ENCODE measurements around the gene MAML2. TPM values are rescaled to one million over a fixed set of nuclear protein-coding genes. Genes with fewer than 3 reads are reported as not detected.

Gene MAML2
- total RNA-seq, 1 donor, result 20.1 TPM

DNA sequence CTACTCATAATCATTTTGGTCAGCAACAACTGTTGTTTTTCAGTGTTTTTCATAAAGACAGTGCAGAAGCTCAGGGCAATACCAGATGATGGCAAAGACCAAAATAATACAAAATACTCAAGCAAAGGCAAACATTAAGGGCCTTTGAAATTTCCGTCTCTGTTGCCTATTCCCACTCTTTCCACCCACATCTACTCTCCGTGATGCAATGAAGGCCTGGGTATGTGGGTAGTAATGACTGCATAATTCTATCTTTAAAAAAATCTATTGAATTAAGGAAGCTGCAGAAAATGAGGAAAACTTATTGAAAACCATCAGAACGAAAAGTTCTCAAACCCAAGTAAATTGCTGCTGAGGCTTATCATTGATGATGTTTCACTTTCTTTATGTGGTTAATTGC, 203.3 kb downstream of the MAML2 start:
- TF ChIP-seq, protein P1, sequence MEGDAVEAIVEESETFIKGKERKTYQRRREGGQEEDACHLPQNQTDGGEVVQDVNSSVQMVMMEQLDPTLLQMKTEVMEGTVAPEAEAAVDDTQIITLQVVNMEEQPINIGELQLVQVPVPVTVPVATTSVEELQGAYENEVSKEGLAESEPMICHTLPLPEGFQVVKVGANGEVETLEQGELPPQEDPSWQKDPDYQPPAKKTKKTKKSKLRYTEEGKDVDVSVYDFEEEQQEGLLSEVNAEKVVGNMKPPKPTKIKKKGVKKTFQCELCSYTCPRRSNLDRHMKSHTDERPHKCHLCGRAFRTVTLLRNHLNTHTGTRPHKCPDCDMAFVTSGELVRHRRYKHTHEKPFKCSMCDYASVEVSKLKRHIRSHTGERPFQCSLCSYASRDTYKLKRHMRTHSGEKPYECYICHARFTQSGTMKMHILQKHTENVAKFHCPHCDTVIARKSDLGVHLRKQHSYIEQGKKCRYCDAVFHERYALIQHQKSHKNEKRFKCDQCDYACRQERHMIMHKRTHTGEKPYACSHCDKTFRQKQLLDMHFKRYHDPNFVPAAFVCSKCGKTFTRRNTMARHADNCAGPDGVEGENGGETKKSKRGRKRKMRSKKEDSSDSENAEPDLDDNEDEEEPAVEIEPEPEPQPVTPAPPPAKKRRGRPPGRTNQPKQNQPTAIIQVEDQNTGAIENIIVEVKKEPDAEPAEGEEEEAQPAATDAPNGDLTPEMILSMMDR (IDR thresholded peaks at IDR 0.05; ENCODE audit: insufficient read depth, low read length), result no peak
- no peak for DNase-seq (ENCODE audit: low read depth)
- H3K4me3 ChIP-seq (ENCODE audit: low read depth, low read length), result no peak overlapping the region

DNA sequence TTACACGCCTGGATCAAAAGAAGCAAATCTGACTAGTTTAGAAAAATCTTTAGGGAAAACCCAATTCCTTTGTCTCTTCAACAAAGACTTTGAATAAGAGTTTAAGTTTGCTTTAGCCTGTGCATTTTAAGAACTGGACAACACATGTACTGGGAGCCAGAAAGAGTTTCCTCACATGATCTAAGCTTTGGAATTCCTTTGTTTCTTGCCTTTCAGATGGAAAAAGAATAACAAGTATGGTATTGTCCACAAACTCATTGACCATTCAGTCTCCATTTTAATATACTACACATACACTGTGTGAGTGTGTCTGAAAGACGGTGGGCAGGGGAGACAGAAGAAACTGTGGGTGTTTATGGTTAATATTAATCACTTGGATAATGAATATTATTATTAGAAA, 205.6 kb downstream of the MAML2 start:
- TF ChIP-seq, protein P1 (IDR thresholded peaks at IDR 0.05; ENCODE audit: insufficient read depth, low read length), result no peak
- no peak overlapping the region for H3K4me3 ChIP-seq (ENCODE audit: low read depth, low read length)
- DNase-seq (ENCODE audit: low read depth), result peak; percentile 38

DNA sequence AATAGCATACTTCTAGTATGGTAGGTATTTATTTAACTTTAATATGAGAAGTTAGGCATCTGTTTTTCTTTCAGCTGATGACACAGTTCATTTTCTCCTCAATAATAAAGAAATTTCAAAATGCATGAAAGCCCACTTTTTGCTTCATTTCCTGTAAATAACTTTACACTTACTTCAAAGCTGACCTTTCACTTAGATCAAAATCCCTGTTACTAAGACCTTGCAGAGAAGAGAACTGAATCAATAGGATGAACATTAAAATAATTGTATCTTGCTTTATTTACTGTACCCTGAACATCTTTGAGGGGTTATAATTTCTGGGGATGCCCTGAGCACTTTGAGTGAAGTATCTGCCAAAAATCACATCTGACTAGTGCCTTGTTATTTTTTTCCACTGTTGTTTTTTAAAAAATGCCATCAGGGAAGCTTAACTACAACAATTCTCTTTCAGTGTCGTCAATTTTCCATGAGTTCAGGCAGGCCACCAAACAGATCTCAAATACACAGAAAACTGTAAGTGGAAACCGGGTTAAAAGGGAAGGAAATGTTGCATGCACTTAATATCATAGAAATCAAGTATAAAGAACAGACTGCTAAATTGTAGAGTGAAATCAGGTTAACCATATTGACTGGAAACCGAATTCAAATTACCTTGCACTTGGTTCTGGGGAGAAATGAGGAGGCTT, 206.2 kb downstream of the MAML2 start:
- DNase-seq (ENCODE audit: low read depth), result no peak
- no peak overlapping the region for H3K4me3 ChIP-seq (ENCODE audit: low read depth, low read length)
- TF ChIP-seq, protein P1 (IDR thresholded peaks at IDR 0.05; ENCODE audit: insufficient read depth, low read length), result no peak

DNA sequence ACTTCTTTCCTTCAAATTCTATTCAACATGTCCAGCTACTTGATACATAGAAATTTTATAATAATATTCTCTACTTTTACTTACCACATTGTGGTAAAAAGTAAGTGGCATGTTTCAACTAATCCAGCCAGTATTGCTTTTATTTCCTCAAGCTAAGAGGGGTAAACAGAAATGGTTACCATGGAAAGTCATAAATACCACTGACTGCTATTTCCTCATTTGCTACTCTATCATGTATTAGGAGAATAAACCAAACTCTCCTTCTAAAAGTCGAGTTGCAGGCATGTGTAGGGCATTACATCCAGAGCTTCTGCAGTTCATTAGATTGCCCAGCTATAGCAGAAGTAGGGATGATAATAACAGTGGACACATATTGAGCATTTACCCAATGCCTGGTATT, 208.4 kb downstream of the MAML2 start:
- DNase-seq (ENCODE audit: low read depth), result no peak
- H3K4me3 ChIP-seq (ENCODE audit: low read depth, low read length), result no peak overlapping the region
- TF ChIP-seq, protein P1 (IDR thresholded peaks at IDR 0.05; ENCODE audit: insufficient read depth, low read length), result no peak

DNA sequence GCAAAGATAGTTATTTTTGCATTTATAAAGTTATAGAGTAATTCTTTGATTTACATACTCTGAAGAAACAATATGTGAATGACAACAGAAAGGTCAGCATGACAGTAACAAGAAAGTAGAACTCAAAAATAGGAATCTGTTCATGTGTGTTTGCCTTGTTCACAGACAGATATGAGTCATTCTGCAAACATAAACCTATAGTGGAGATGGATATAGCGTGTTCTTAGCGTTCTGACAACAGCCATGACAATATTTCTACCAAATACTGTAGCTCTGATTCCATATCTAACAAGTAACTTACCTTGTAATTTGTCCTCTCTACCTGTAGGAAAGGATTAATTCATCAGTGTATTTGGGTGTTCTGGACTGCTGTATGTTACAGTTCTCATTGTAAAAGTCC, 210.6 kb downstream of the MAML2 start:
- TF ChIP-seq, protein P1 (IDR thresholded peaks at IDR 0.05; ENCODE audit: insufficient read depth, low read length), result no peak
- H3K4me3 ChIP-seq (ENCODE audit: low read depth, low read length), result no peak overlapping the region
- DNase-seq (ENCODE audit: low read depth), result no peak

DNA sequence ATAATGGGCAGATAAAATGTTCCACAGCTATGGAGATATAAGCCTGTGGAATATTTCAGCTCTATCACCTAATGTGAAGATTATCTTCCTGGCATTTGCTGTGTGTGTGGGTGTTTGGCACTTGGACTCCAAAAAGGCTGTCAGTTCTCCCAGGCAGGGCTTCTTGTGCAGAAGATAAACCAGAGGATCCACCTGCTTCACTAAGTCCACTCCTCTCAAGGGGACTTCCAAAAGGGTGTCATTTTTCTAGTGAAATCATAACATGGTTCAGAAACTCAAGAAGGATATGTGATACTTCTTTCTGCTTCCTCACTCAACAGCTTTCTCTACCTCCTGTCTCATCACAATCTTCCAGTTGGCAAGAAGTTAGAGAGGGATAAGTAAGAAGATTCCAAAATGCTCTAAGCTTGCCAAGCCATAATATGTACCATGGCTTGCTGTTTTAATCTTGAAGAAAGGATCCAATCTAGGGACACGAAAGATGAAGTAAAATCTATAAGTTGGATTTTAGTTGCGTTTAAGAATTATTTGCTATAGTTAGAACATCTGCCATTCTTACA, 212.9 kb downstream of the MAML2 start:
- H3K4me3 ChIP-seq (ENCODE audit: low read depth, low read length), result no peak overlapping the region
- TF ChIP-seq, protein P1 (IDR thresholded peaks at IDR 0.05; ENCODE audit: insufficient read depth, low read length), result no peak

DNA sequence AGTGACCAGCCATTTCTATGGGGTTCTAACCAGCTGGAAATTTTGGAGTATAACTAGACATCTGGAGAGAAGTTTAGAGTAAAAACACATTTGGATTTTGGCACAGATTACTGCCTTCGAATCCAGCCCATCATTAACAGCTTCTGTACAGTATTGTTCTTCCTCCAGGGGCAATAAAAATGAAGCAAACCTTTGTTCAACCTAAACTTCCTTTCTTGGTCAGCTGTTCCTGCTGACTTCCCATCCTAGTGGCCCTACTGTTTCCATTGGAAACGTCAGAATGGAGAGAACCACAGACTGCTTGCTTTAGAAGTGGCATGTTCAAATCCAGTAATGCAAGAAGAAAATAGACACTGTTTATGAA, 215.4 kb downstream of the MAML2 start:
- no peak overlapping the region for H3K4me3 ChIP-seq (ENCODE audit: low read depth, low read length)
- TF ChIP-seq, protein P1 (IDR thresholded peaks at IDR 0.05; ENCODE audit: insufficient read depth, low read length), result no peak
- DNase-seq (ENCODE audit: low read depth), result peak; percentile 48

More for the DNA sequence above, 212.9 kb downstream of the MAML2 start:
- DNase-seq (ENCODE audit: low read depth), result no peak

Data from fibroblast of the aortic adventitia (primary cell).